ENCODE results near the gene SUPT3H. TPM values are rescaled to one million over a fixed set of nuclear protein-coding genes. Genes with fewer than 3 reads are reported as not detected.

The SUPT3H gene
- total and polyA plus RNA-seq, 2 of the 13 experiments (the other 11 are each of a cell fraction or from before 2014, with no cell fraction given): 11.9 to 36.1 TPM

GRCh38 chr6:45031601-45032000 lies 346.1 kb downstream of the SUPT3H start:
- ATAC-seq (no peak), FAIRE-seq (no peak), DNase-seq (ENCODE audit: low spot score) (no peak)
- intact Hi-C loops (cut with micrococcal nuclease; ENCODE audit: unreplicated experiment) (no loop called here), in situ Hi-C loops (cut with HindIII; ENCODE audit: extremely low pct_ligation_motif_present, low pct_unique_long_range_greater_than_20kb) (no loop called here)
- H3K79me2 ChIP-seq (ENCODE audit: insufficient read depth, low read length): no peaks in the 10 kb centered on the region
- H3K36me3 ChIP-seq (replicated peaks in 1 of 2; ENCODE audit: control insufficient read depth in 1 of 2, insufficient read depth in 2 of 2, low read length in 2 of 2): no peaks in the 10 kb centered on the region
- no peak overlapping the region for H2AFZ ChIP-seq (ENCODE audit: low read length)
- H3K4me3 ChIP-seq (replicated peaks in 1 of 3; ENCODE audit: insufficient read depth in 1 of 3, low read depth in 2 of 3, low read length in 3 of 3): no peak overlapping the region
- ChIA-PET POLR2A (no interaction called here), CTCF (ENCODE audit: low intra/inter-chr PET ratio, low total read pairs) (no interaction called here)
- no peak for TF ChIP-seq ATF7 (IDR thresholded peaks at IDR 0.05)
- no peak for TF ChIP-seq ATF7 (CRISPR knock-in tag; IDR thresholded peaks at IDR 0.05)
- no peak for TF ChIP-seq SOX13 (IDR thresholded peaks at IDR 0.05)
- TF ChIP-seq SOX13 (CRISPR knock-in tag; conservative IDR thresholded peaks at IDR 0.05 in 1 of 2, IDR thresholded peaks at IDR 0.05 in 1 of 2): no peak
- TF ChIP-seq TP53 (CRISPR knock-in tag; conservative IDR thresholded peaks at IDR 0.05): no peak
- TF ChIP-seq GMEB1 (CRISPR knock-in tag; IDR thresholded peaks at IDR 0.05; ENCODE audit: borderline replicate concordance): no peak
- no peak for TF ChIP-seq KMT2B (CRISPR knock-in tag; IDR thresholded peaks at IDR 0.05)
- no peak for TF ChIP-seq ZSCAN22 (CRISPR knock-in tag; IDR thresholded peaks at IDR 0.05)
- no peak for TF ChIP-seq CENPT (CRISPR knock-in tag; IDR thresholded peaks at IDR 0.05; ENCODE audit: low read depth)
- no peak for TF ChIP-seq ZNF614 (CRISPR knock-in tag; IDR thresholded peaks at IDR 0.05; ENCODE audit: borderline replicate concordance)
- no TSS peak for BruUV-seq (replicated peaks)
- no peaks in the 10 kb centered on the region for H3K4me1 ChIP-seq (ENCODE audit: insufficient read depth, low read length)
- H3K9ac ChIP-seq (ENCODE audit: insufficient read depth, low read depth, low read length): no peak overlapping the region
- no peaks in the 10 kb centered on the region for H3K27me3 ChIP-seq (ENCODE audit: control insufficient read depth in 1 of 2, insufficient read depth in 2 of 2, low read length in 2 of 2)
- no peak overlapping the region for H3K4me2 ChIP-seq (ENCODE audit: low read depth, low read length)
- H4K20me1 ChIP-seq (ENCODE audit: insufficient read depth, low read length): no peaks in the 10 kb centered on the region
- H3K9me3 ChIP-seq (ENCODE audit: low read length): no peaks in the 10 kb centered on the region
- WGBS (ENCODE audit: low lambda C conversion rate): 100% methylated on average over 1 of the region's 1 CpG
- no peak overlapping the region for H3K27ac ChIP-seq (ENCODE audit: extremely low read length, insufficient read depth, low read length)

Data from HepG2 (cell line).